SU-DHL-6 (cell line): Measurements from ENCODE around the gene B4GALT1.

Source experiments
- H2AFZ ChIP-seq: fragments of 200-600 bp; sonication (generic); 2 replicates; pipeline ENCODE4 v1.6.1; 2014; ENCODE audit warnings: low read depth, mild to moderate bottlenecking, moderate library complexity, mixed read lengths, antibody characterized with exemption, low read length; ENCODE audit not compliant: severe bottlenecking
- H3F3A ChIP-seq: fragments of 200-600 bp; shearing (Covaris generic); 2 replicates; pipeline ENCODE4 v1.6.0; 2016; ENCODE audit warnings: antibody characterized with exemption, mild to moderate bottlenecking; ENCODE audit not compliant: insufficient read depth
- H3K27ac ChIP-seq: fragments of 200-600 bp; sonication (generic); 2 replicates; pipeline ENCODE4 v1.5.1; 2016; ENCODE audit warnings: low read depth, mild to moderate bottlenecking, low read length, moderate library complexity, mixed read lengths
- H3K27me3 ChIP-seq: fragments of 200-600 bp; sonication (generic), shearing (Covaris generic); 2 replicates; pipeline ENCODE4 v1.6.0; 2014; ENCODE audit warnings: mild to moderate bottlenecking, low read length
- H3K36me3 ChIP-seq: fragments of 200-600 bp; sonication (generic); 2 replicates; pipeline ENCODE4 v1.6.1; 2014; ENCODE audit warnings: mild to moderate bottlenecking, low read length, mixed read lengths
- H3K4me2 ChIP-seq: fragments of 300-600, 200-600 bp; shearing (Covaris generic), sonication (generic); 2 replicates; pipeline ENCODE4 v1.6.0; 2014; ENCODE audit warnings: low read length, low read depth, mild to moderate bottlenecking; ENCODE audit not compliant: poor library complexity, severe bottlenecking
- H3K4me3 ChIP-seq: fragments of 200-600 bp; sonication (generic); 2 replicates; pipeline ENCODE4 v1.5.1; 2014; ENCODE audit warnings: antibody characterized with exemption, low read length, mild to moderate bottlenecking, mixed read lengths; ENCODE audit not compliant: insufficient read depth, poor library complexity, severe bottlenecking
- H3K79me2 ChIP-seq: fragments of 200-600 bp; sonication (generic); 2 replicates; pipeline ENCODE4 v1.6.1; 2014; ENCODE audit warnings: mild to moderate bottlenecking, low read length, moderate library complexity; ENCODE audit not compliant: insufficient read depth
- H3K9ac ChIP-seq: fragments of 200-600 bp; sonication (generic); 2 replicates; pipeline ENCODE4 v1.7.0; 2014; ENCODE audit warnings: mild to moderate bottlenecking, low read length
- H3K9me2 ChIP-seq: fragments of 200-600 bp; sonication (generic); replicated peaks from 2 replicates; pipeline ENCODE4 v1.6.1; 2014; ENCODE audit warnings: low read length; ENCODE audit not compliant: insufficient read depth
- H3K9me3 ChIP-seq: fragments of 200-600 bp; sonication (generic); 2 replicates; pipeline ENCODE4 v1.6.1; 2014; ENCODE audit warnings: low read length, mixed read lengths; ENCODE audit not compliant: insufficient read depth
- H4K20me1 ChIP-seq: fragments of 200-600 bp; sonication (generic); 2 replicates; pipeline ENCODE4 v1.6.1; 2014; ENCODE audit warnings: low read depth, mild to moderate bottlenecking, antibody characterized with exemption, low read length, moderate library complexity, mixed read lengths
- CTCF ChIP-seq: fragments of 200-600 bp; sonication (generic); IDR thresholded peaks from one replicate; pipeline ENCODE4 v1.5.1; 2017; ENCODE audit warnings: antibody characterized with exemption, mild to moderate bottlenecking, low read length, moderate library complexity; ENCODE audit not compliant: insufficient read depth, poor library complexity, severe bottlenecking
- EZH2phosphoT487 ChIP-seq: fragments of 200-600 bp; sonication (generic), shearing (Covaris generic); conservative IDR thresholded peaks from 2 replicates; pipeline ENCODE4 v1.6.1; 2018; ENCODE audit warnings: mild to moderate bottlenecking, antibody characterized with exemption, low read length, moderate library complexity, mixed read lengths

Gene B4GALT1

GRCh38 chr9:33105959-33106358 is 61.2 kb downstream of the B4GALT1 start:
- Histone ChIP-seq H3K27ac (no peak overlapping the region), H2AFZ (no peak overlapping the region), H4K20me1 (no peaks in the 10 kb centered on the region), H3K9ac (no peak overlapping the region), H3K4me2 (no peak overlapping the region), H3K27me3 (no peaks in the 10 kb centered on the region), H3K79me2 (no peaks in the 10 kb centered on the region), H3K9me3 (no peaks in the 10 kb centered on the region), H3K36me3 (no peaks in the 10 kb centered on the region), H3K4me3 (no peak overlapping the region), H3K9me2 (no peaks in the 10 kb centered on the region), H3F3A (no peaks in the 10 kb centered on the region)
- TF ChIP-seq EZH2phosphoT487 (no peak), CTCF (no peak)

GRCh38 chr9:33105504-33105903 is 61.6 kb downstream of the B4GALT1 start:
- H3K9me2 ChIP-seq, result no peaks in the 10 kb centered on the region
- H3K9ac ChIP-seq, result no peak overlapping the region
- no peak overlapping the region for H3K4me2 ChIP-seq
- TF ChIP-seq CTCF (no peak), EZH2phosphoT487 (no peak)
- H3K36me3 ChIP-seq, result no peaks in the 10 kb centered on the region
- H3F3A ChIP-seq, result no peaks in the 10 kb centered on the region
- no peaks in the 10 kb centered on the region for H3K79me2 ChIP-seq
- H3K27me3 ChIP-seq, result no peaks in the 10 kb centered on the region
- H3K4me3 ChIP-seq, result no peak overlapping the region
- no peak overlapping the region for H3K27ac ChIP-seq
- H2AFZ ChIP-seq, result no peak overlapping the region
- H3K9me3 ChIP-seq, result no peaks in the 10 kb centered on the region
- H4K20me1 ChIP-seq, result no peaks in the 10 kb centered on the region

GRCh38 chr9:33104401-33104800 is 62.7 kb downstream of the B4GALT1 start:
- H3K27me3 ChIP-seq, result no peaks in the 10 kb centered on the region
- no peaks in the 10 kb centered on the region for H3K9me3 ChIP-seq
- H3K79me2 ChIP-seq, result no peaks in the 10 kb centered on the region
- H3K4me2 ChIP-seq, result no peak overlapping the region
- H3K9me2 ChIP-seq, result no peaks in the 10 kb centered on the region
- H3K4me3 ChIP-seq, result no peak overlapping the region
- no peaks in the 10 kb centered on the region for H3F3A ChIP-seq
- H3K27ac ChIP-seq, result no peak overlapping the region
- no peaks in the 10 kb centered on the region for H4K20me1 ChIP-seq
- TF ChIP-seq CTCF (no peak), EZH2phosphoT487 (no peak)
- no peak overlapping the region for H3K9ac ChIP-seq
- H3K36me3 ChIP-seq, result no peaks in the 10 kb centered on the region
- no peak overlapping the region for H2AFZ ChIP-seq
